HepG2 (cell line): ENCODE measurements around the gene HAGH. TPM values are rescaled to one million over a fixed set of nuclear protein-coding genes. Genes with fewer than 3 reads are reported as not detected.

Experiments
- ATAC-seq: fragments of 200-7000 bp; cut with Tn5 transposase; 3 replicates; pipeline ENCODE4 v1.9.1; 2020; ENCODE audit warnings: mild to moderate bottlenecking, moderate library complexity
- BruUV-seq: library from RNA; stranded (reverse); fragments of 400-500 nt; replicated peaks from 2 replicates; lab custom pipeline; 2021; lab: Mats Ljungman, UMichigan
- CTCF ChIA-PET: fragments of 300-600 bp; formaldehyde crosslinking; extraction: SDS; loops from one replicate; lab custom pipeline; 2021; ENCODE audit warnings: low total read pairs, inconsistent platforms, low intra/inter-chr PET ratio; lab: Yijun Ruan, JAX
- POLR2A ChIA-PET: fragments of 350-600 bp; sonication (Branson Sonifier 250); formaldehyde crosslinking; loops from one replicate; lab custom pipeline; 2020; ENCODE audit warnings: antibody characterized with exemption, inconsistent platforms; lab: Yijun Ruan, JAX
- DNase-seq: peaks from one replicate; pipeline ENCODE4 v3.0.0-alpha.2; 2015; ENCODE audit warnings: low spot score
- FAIRE-seq: peaks from 3 replicates; lab custom pipeline; 2011; peaks lifted over from hg19 to GRCh38; lab: Jason Lieb, UNC
- H2AFZ ChIP-seq: one replicate; pipeline ENCODE4 v1.6.1; 2011; ENCODE audit warnings: low read length, inconsistent platforms
- H3K27ac ChIP-seq: fragments of 300-600 bp; 3 replicates; pipeline ENCODE4 v1.8.0; 2011; ENCODE audit warnings: mixed run types, mild to moderate bottlenecking, mixed read lengths, low read length, inconsistent platforms; ENCODE audit not compliant: insufficient read depth; ENCODE audit errors: extremely low read length
- H3K27me3 ChIP-seq, 2 experiments: fragments of 200-600 bp in 1 of 2; 2 replicates in 1 of 2; 3 replicates in 1 of 2; pipeline versions ENCODE4 v1.6.0 to v1.8.0; 2011; ENCODE audit warnings: low read length in 2 of 2, mild to moderate bottlenecking in 2 of 2, moderate library complexity in 2 of 2, inconsistent platforms in 1 of 2; ENCODE audit not compliant: insufficient read depth in 2 of 2, control insufficient read depth in 1 of 2
- H3K36me3 ChIP-seq, 2 experiments: fragments of 200-600 bp in 1 of 2; replicated peaks in 1 of 2; 2 replicates in 1 of 2; 3 replicates in 1 of 2; pipeline versions ENCODE4 v1.5.1 to v1.8.0; 2011; ENCODE audit warnings: low read length in 2 of 2, inconsistent platforms in 1 of 2; ENCODE audit not compliant: insufficient read depth in 2 of 2, control insufficient read depth in 1 of 2
- H3K4me1 ChIP-seq: 2 replicates; pipeline ENCODE4 v1.5.1; 2012; ENCODE audit warnings: low read length, inconsistent platforms; ENCODE audit not compliant: insufficient read depth
- H3K4me2 ChIP-seq: 2 replicates; pipeline ENCODE4 v1.6.0; 2011; ENCODE audit warnings: low read depth, low read length, inconsistent platforms
- H3K4me3 ChIP-seq, 3 experiments: fragments of 200-600 bp in 1 of 3; sonication (generic), shearing (Covaris generic) in 1 of 3; replicated peaks in 1 of 3; 2 replicates each; pipeline ENCODE4 v1.5.1; 2011 to 2016; ENCODE audit warnings: low read length in 3 of 3, inconsistent platforms in 2 of 3, low read depth in 2 of 3, mild to moderate bottlenecking in 2 of 3, control low read depth in 1 of 3, mixed read lengths in 1 of 3; ENCODE audit not compliant: insufficient read depth in 1 of 3
- H3K79me2 ChIP-seq: one replicate; pipeline ENCODE4 v1.6.1; 2011; ENCODE audit warnings: low read length, inconsistent platforms; ENCODE audit not compliant: insufficient read depth
- H3K9ac ChIP-seq: 2 replicates; pipeline ENCODE4 v1.6.0; 2011; ENCODE audit warnings: mild to moderate bottlenecking, low read depth, low read length, inconsistent platforms; ENCODE audit not compliant: insufficient read depth
- H3K9me3 ChIP-seq: 2 replicates; pipeline ENCODE4 v1.5.1; 2012; ENCODE audit warnings: mild to moderate bottlenecking, low read length
- H4K20me1 ChIP-seq: 2 replicates; pipeline ENCODE4 v1.6.0; 2011; ENCODE audit warnings: inconsistent platforms, mild to moderate bottlenecking, low read length, moderate library complexity; ENCODE audit not compliant: insufficient read depth
- AGO2 ChIP-seq: fragments of 200-400 bp; formaldehyde crosslinking; optimal IDR thresholded peaks from 2 replicates; pipeline ENCODE3; 2017; ENCODE audit warnings: mild to moderate bottlenecking, low read depth, low read length, moderate library complexity
- CAMTA2 ChIP-seq: sonication (generic); formaldehyde crosslinking; IDR thresholded peaks from 2 replicates; pipeline ENCODE4 v1.4.0; 2020; ENCODE audit warnings: mild to moderate bottlenecking, missing genetic modification reagents, borderline replicate concordance
- IRF2 ChIP-seq: IDR thresholded peaks from 2 replicates; pipeline ENCODE4 v1.6.1; 2018; ENCODE audit warnings: missing genetic modification reagents, missing compliant biosample characterization
- KDM2A ChIP-seq: sonication (generic); formaldehyde crosslinking; IDR thresholded peaks from 2 replicates; pipeline ENCODE4 v1.4.0; 2020; ENCODE audit warnings: low read depth, missing genetic modification reagents, borderline replicate concordance
- KDM4B ChIP-seq: sonication (generic); formaldehyde crosslinking; IDR thresholded peaks from 2 replicates; pipeline ENCODE4 v1.4.0; 2020; ENCODE audit warnings: missing genetic modification reagents
- KMT2A ChIP-seq: sonication (generic); formaldehyde crosslinking; IDR thresholded peaks from 2 replicates; pipeline ENCODE4 v1.4.0; 2020; ENCODE audit warnings: missing genetic modification reagents
- MAFG ChIP-seq: sonication (generic); formaldehyde crosslinking; IDR thresholded peaks from 2 replicates; pipeline ENCODE4 v1.5.1; 2020; ENCODE audit warnings: mild to moderate bottlenecking, missing genetic modification reagents
- MBD4 ChIP-seq: IDR thresholded peaks from 2 replicates; pipeline ENCODE4 v1.6.1; 2012; ENCODE audit warnings: low read length, inconsistent platforms, borderline replicate concordance
- MTA1 ChIP-seq: sonication (generic); formaldehyde crosslinking; IDR thresholded peaks from 2 replicates; pipeline ENCODE4 v1.4.0; 2020; ENCODE audit warnings: missing genetic modification reagents, mild to moderate bottlenecking, borderline replicate concordance
- NCOR1 ChIP-seq: fragments of 200-600 bp; sonication (generic); IDR thresholded peaks from 2 replicates; pipeline ENCODE4 v1.7.0; 2017; ENCODE audit warnings: antibody characterized with exemption, low read length, borderline replicate concordance
- NFKB2 ChIP-seq: sonication (generic); formaldehyde crosslinking; IDR thresholded peaks from 2 replicates; pipeline ENCODE4 v1.4.0; 2020; ENCODE audit warnings: missing genetic modification reagents, borderline replicate concordance
- NFKBIZ ChIP-seq: IDR thresholded peaks from 2 replicates; pipeline ENCODE4 v1.6.1; 2018; ENCODE audit warnings: missing genetic modification reagents, missing compliant biosample characterization
- SOX5 ChIP-seq: IDR thresholded peaks from 2 replicates; pipeline ENCODE4 v1.6.1; 2016; ENCODE audit warnings: borderline replicate concordance
- SOX6 ChIP-seq, 2 experiments: fragments of 450-650 bp in 1 of 2; sonication (generic) in 1 of 2; formaldehyde crosslinking in 1 of 2; IDR thresholded peaks; 2 replicates each; pipeline versions ENCODE4 v1.4.0 to v1.6.1; 2017 to 2020; ENCODE audit warnings: antibody characterized with exemption in 1 of 2, mild to moderate bottlenecking in 1 of 2, missing genetic modification reagents in 1 of 2
- SPEN ChIP-seq: sonication (generic); formaldehyde crosslinking; IDR thresholded peaks from 2 replicates; pipeline ENCODE4 v1.5.1; 2020; ENCODE audit warnings: low read depth, mild to moderate bottlenecking, missing genetic modification reagents
- ZFP62 ChIP-seq: sonication (generic); formaldehyde crosslinking; IDR thresholded peaks from 2 replicates; pipeline ENCODE4 v1.4.0; 2020; ENCODE audit warnings: missing genetic modification reagents
- ZNF20 ChIP-seq: sonication (generic); formaldehyde crosslinking; IDR thresholded peaks from 2 replicates; pipeline ENCODE4 v1.4.0; 2020; ENCODE audit warnings: mild to moderate bottlenecking, moderate library complexity, missing genetic modification reagents
- ZNF274 ChIP-seq: sonication (generic); formaldehyde crosslinking; IDR thresholded peaks from 2 replicates; pipeline ENCODE4 v1.5.1; 2020; ENCODE audit warnings: mild to moderate bottlenecking, missing genetic modification reagents
- ZNF441 ChIP-seq: sonication (generic); formaldehyde crosslinking; IDR thresholded peaks from 2 replicates; pipeline ENCODE4 v1.7.0; 2021; ENCODE audit warnings: missing genetic modification reagents, borderline replicate concordance
- ZNF773 ChIP-seq: sonication (generic); formaldehyde crosslinking; IDR thresholded peaks from 2 replicates; pipeline ENCODE4 v1.4.0; 2020; ENCODE audit warnings: missing genetic modification reagents, borderline replicate concordance
- ZSCAN25 ChIP-seq: sonication (generic); formaldehyde crosslinking; IDR thresholded peaks from 2 replicates; pipeline ENCODE4 v1.8.0; 2022; ENCODE audit warnings: mild to moderate bottlenecking, missing genetic modification reagents
- WGBS: methylation state at CpG from one replicate; pipeline ENCODE4 v1.1.6; 2017; ENCODE audit warnings: low lambda C conversion rate; 5-methylcytosine and 5-hydroxymethylcytosine counted together
- in situ Hi-C: cut with HindIII; loops from 2 replicates; pipeline ENCODE4 v1.10.0; 2017; ENCODE audit warnings: low pct_unique_long_range_greater_than_20kb; ENCODE audit not compliant: extremely low pct_ligation_motif_present
- intact Hi-C: fragments of 100-400 bp; cut with micrococcal nuclease; formaldehyde crosslinking; loops from one replicate; pipeline ENCODE4 v1.10.0; 2022; ENCODE audit not compliant: unreplicated experiment
- polyA plus RNA-seq, 8 experiments: library from polyadenylated mRNA; depleted of rRNA in 3 of 8; stranded (reverse) in 7 of 8; unstranded in 1 of 8; fragments of >200 nt; fragmentation: Illumina TruSeq in 4 of 8; extraction: Trizol in 4 of 8; gene quantifications; 2 replicates each; pipeline versions ENCODE4 v1.2.1 to v1.2.3, GENCODE V29; 2011 to 2016; ENCODE audit warnings: low read depth in 4 of 8, missing spikeins in 1 of 8, mixed read lengths in 1 of 8; ENCODE audit not compliant: insufficient read depth in 1 of 8
- total RNA-seq, 5 experiments: library from RNA; depleted of rRNA; stranded (reverse); fragments of >200 nt; fragmentation: Illumina TruSeq; extraction: Trizol; gene quantifications; 2 replicates each; pipeline ENCODE4 v1.2.3, GENCODE V29; 2016; ENCODE audit warnings: low read depth in 1 of 5
- TF ChIP-seq, protein P1 (sequence below): sonication (generic); formaldehyde crosslinking; IDR thresholded peaks from 2 replicates; pipeline ENCODE4 v1.8.0; 2022; ENCODE audit warnings: mild to moderate bottlenecking, missing genetic modification reagents; ENCODE audit not compliant: insufficient replicate concordance

HAGH gene
- total and polyA plus RNA-seq, 2 of the 13 experiments (the other 11 are each of a cell fraction or from before 2014, with no cell fraction given), result 70.4 to 95.4 TPM

DNA sequence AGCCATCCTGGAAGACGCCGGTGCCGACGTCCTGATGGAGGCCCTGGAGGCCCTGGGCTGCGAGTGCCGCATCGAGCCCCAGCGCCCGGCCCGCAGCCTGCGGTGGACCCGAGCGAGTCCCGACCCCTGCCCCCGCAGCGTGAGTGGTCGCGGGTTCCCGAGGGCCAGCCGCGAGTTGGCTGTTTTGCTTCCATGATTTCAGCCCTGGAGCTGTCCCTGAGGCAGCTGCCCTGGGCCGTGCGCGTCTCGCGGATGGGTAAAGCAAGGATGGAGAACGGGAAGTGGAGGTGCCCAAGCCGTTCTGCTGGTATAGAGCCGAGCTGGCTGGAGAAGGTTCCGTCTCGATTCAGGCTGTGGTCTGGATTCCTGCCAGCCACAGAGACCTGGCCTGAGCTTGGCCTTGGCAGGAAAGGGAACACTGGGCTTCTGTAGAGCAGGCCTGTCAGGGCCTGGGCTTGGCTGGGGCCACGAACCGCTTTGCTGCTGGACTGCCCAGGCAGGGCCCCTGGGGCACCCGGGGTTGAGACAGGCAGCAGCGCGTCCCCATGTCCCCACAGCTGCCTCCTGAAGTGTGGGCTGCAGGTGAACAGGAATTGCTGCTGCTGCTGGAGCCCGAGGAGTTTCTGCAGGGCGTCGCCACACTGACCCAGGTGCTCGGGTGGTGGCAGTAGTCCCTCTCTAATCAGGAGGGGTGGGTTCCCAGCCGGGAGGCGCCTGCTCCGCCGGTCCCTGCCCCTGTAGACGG, 52.8 kb downstream of the HAGH start:
- peak; percentile 1 for ATAC-seq
- CTCF ChIA-PET, result interaction anchor here (1.8 to 2.2 kb wide), 2 partner anchors 39 to 50 kb away, joined by 9 to 11 read pairs; no protein-coding TSS in a partner anchor
- Histone ChIP-seq H2AFZ (no peak overlapping the region), H3K4me3 (peak overlapping the region; percentile 94 to 96 (median 95)), H3K4me1 (peaks cover 12% of the 10 kb centered on the region), H4K20me1 (no peaks in the 10 kb centered on the region), H3K4me2 (peak overlapping the region; percentile 91), H3K9me3 (no peaks in the 10 kb centered on the region), H3K36me3 (peaks cover 6 to 21% of the 10 kb centered on the region in 2 experiments; a peak in 4 of 5 replicates), H3K27ac (peak overlapping the region; percentile 90), H3K27me3 (no peaks in the 10 kb centered on the region; a peak in 2 of 5 replicates), H3K9ac (peak overlapping the region; percentile 99), H3K79me2 (peaks cover 30% of the 10 kb centered on the region)
- WGBS, result no CpG with 5 or more reads among the region's 45 CpGs
- in situ Hi-C loops (no loop called here), intact Hi-C loops (loop anchor here (5.0 kb wide), 1 partner anchor 38 kb away; no protein-coding TSS in a partner anchor)
- POLR2A ChIA-PET, result interaction anchor here (0.8 to 3.8 kb wide), 4 partner anchors 9 to 54 kb away, joined by 3 to 23 read pairs (median 7); partner anchors contain the start of genes FAHD1, IGFALS, NUBP2 and SPSB3
- BruUV-seq, result no TSS peak
- no peak for FAIRE-seq
- no peak for DNase-seq
- TF ChIP-seq ZSCAN25, result no peak
- 0 out of 2 replicates have a peak, but pooled peaks have one; percentile 3 for TF ChIP-seq NFKB2 (CRISPR knock-in tag)
- no peak for TF ChIP-seq KDM4B (CRISPR knock-in tag)
- TF ChIP-seq SPEN (CRISPR knock-in tag), result 0 out of 2 replicates have a peak, but pooled peaks have one; percentile 12
- TF ChIP-seq ZNF441, result 0 out of 2 replicates have a peak, but pooled peaks have one; percentile 17
- TF ChIP-seq CAMTA2 (CRISPR knock-in tag), result no peak
- TF ChIP-seq NCOR1, result no peak
- TF ChIP-seq MBD4, result no peak
- TF ChIP-seq, protein P1, sequence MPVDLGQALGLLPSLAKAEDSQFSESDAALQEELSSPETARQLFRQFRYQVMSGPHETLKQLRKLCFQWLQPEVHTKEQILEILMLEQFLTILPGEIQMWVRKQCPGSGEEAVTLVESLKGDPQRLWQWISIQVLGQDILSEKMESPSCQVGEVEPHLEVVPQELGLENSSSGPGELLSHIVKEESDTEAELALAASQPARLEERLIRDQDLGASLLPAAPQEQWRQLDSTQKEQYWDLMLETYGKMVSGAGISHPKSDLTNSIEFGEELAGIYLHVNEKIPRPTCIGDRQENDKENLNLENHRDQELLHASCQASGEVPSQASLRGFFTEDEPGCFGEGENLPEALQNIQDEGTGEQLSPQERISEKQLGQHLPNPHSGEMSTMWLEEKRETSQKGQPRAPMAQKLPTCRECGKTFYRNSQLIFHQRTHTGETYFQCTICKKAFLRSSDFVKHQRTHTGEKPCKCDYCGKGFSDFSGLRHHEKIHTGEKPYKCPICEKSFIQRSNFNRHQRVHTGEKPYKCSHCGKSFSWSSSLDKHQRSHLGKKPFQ (CRISPR knock-in tag), result peak; percentile 32
- peak; percentile 7 for TF ChIP-seq AGO2
- TF ChIP-seq ZNF20 (CRISPR knock-in tag), result no peak
- TF ChIP-seq KDM2A (CRISPR knock-in tag), result peak; percentile 29; the same call in 1 of the 2 replicates
- no peak for TF ChIP-seq MAFG (CRISPR knock-in tag)
- no peak for TF ChIP-seq IRF2 (CRISPR knock-in tag)
- TF ChIP-seq KMT2A (CRISPR knock-in tag), result peak; percentile 30; the same call in 1 of the 2 replicates
- 0 out of 2 replicates have a peak, but pooled peaks have one; percentile 9 for TF ChIP-seq NFKBIZ (CRISPR knock-in tag)
- TF ChIP-seq ZNF274 (CRISPR knock-in tag), result 0 out of 2 replicates have a peak, but pooled peaks have one; percentile 28
- TF ChIP-seq MTA1, result peak; percentile 16; the same call in 1 of the 2 replicates
- no peak for TF ChIP-seq ZNF773 (CRISPR knock-in tag)
- no peak for TF ChIP-seq SOX6 (IDR thresholded peaks at IDR 0.05)
- peak; percentile 6; the same call in 1 of the 2 replicates for TF ChIP-seq SOX6 (CRISPR knock-in tag; IDR thresholded peaks at IDR 0.05)
- no peak for TF ChIP-seq SOX5 (CRISPR knock-in tag)
- TF ChIP-seq ZFP62 (CRISPR knock-in tag), result no peak
